HG02938 (cell line): ENCODE results near the gene CCDC167.
"Not testable (repeated sequence)": the region's sequence is repeated elsewhere in the genome, so short reads cannot be mapped to it uniquely, and the experiment has no call there.

Experiments
- ATAC-seq: cut with Tn5 transposase; IDR thresholded peaks from one replicate; pipeline ENCODE4 v1.9.1; 2021; ENCODE audit warnings: mild to moderate bottlenecking, moderate library complexity; ENCODE audit not compliant: unreplicated experiment

CCDC167 gene

DNA sequence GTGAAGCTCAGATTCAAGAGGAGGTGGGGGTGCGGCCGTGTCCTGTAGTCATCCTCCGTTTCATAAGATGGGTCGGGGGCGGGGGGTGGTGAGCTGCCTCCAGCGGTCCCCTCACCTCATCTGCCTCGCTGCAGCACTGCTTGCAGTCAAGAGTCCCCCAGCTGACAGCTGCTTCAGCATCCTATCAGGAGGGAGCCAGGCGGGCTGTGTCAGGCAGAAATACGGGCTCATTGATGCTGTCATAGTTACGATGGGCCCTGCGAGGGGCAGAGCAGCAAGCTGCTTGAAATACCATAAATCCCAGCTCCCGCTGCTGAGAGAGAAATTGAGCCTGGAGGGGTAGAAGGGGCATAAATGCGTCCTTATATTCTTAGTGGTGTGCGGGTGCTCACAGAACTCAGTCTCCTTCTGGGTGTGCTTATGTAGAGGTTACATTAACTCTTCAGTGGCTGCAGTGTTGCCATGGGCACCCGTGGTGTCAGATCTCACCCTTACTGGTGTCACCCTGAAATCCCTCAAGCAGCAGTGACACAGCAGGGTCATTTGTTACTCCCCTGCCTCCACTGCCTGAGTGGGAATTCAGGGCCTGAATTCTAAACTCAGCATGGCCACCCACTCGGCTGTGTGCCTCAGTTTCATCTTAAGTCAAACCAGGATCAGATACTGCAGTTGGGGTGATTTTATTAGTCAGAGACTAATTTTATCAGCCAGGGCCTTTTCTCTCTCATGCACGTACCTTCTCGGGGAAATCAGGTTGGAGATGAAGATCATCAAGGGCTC lies 21.8 kb downstream of the CCDC167 start:
- no peak for ATAC-seq

DNA sequence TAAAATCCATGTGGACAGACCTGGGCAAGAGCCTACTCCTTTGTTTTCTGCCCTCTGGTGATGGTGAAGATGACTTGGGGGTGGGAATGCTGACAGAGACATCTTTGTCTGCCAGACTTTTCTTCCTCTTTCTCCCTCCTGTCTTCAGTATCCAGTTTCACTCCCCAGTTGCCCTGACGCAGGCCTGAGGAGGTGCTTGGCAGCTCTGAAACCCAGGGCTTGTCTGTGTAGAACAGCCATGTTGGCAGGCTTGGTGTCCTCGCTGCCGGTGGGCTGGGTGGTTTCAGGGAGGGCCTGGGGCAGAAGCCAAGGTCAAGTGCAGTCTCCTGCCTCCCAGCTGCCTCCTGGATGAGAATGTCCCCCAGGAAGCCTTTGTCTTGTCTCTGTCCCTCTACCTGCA lies 22.5 kb downstream of the CCDC167 start:
- no peak for ATAC-seq

DNA sequence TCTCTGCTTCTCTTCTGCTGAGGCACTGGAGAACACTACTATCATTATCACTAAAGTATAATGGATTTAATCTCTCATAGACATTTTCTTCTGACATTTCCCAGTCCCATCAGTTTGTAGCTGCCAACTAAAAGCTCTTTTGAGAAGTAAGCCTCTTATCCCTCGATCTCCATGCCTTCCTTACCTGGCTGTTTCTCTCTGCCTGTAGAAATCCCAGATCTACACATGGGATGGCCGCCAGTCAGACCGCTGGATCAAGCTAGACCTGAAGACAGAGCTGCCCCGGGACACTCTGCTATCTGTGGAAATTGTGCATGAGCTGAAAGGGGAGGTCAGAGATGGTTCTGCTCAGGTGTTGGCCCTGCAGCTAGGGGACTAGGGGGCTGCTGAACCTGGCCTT lies 25.4 kb downstream of the CCDC167 start:
- ATAC-seq = no peak

DNA sequence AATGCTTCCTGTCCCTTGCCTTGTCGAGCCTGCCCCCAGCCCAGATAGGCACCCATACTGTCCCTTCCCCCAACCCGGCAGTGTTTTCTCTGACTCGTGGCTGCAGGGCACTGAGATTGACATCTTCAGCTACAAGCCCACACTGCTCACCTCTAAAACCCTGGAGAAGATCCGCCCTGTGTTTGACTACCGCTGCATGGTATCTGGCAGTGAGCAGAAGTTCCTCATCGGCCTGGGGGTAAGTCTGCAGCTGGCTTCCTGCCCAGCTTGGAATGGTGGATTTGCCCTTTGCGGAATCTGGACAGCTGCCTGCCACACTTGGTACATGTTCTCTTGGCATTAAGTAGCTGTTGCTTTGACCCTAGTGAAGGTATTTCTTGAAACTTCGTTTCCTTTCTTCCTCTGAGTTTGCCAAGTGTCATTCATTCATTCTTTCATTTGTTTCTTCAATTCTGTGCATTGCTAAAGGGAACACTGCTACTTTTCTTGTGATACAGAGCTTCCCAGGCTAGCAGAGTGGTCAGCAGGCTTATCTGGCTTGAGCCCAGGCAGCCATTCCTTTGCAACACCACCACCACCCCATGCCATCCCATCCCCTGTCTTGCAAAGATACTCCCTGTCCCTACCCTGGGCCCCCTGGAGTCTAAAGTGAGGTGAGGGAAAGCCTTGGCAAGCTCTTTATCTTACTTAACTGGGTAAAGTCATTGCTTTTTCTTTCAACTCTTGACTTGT lies 26.2 kb downstream of the CCDC167 start:
- no peak for ATAC-seq

DNA sequence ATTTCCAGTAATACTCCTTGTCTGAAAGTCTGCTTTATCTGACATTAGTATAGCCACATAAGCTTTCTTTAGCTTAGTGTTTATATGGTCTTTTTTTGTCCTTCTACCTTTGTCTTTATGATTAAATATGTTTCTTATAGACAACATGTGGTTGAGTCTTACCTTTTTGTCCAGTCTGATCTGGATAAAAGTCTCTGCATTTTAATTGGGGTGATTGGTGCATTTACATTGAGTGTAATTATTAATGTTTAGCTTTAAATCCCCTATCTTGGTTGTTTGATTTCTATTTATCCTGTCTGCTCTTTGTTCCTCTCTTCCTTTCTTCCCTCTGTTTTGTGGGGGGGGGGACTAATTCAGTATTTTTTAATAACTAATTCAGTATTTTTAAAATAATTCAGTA lies 32.0 kb downstream of the CCDC167 start:
- ATAC-seq = no peak

DNA sequence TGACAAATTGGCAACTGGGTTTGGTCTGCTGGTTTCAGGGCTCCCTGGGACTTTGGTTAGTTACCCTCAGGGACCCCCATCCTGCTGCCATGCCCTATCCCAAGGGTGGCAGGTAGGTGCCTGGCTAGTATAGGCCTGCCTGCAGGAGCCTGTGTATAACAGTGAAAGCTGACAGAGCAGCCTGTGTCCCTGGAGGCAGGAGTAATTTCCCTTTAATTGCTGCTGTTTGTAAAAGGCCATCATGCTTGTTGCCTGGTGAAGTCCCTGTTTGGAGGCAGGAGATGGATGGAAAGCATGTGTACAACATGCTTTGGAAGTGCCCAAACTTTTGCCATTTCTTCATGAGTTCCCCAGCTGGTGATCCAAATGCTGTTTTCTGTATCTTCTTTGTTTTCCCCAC lies 36.6 kb downstream of the CCDC167 start:
- no peak for ATAC-seq

DNA sequence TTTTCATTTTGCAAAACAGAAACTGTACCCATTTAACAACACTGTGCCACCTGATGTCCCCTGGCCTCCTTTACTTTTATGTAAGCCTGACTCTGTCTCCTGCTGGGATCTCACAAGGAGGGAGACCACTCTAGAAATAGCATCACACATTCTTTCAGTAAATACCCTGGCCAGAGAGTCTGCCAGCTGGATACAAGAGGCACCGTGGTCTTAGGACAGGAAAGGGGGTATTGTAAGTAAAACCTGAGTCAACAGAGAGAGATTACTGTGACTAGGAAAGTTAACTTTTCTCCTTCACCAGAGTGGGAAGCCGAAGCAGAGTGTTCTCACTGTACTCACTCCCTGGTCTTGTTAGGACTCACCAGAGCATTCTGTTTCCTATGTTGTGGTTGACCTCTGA lies 38.9 kb downstream of the CCDC167 start:
- ATAC-seq = no peak

DNA sequence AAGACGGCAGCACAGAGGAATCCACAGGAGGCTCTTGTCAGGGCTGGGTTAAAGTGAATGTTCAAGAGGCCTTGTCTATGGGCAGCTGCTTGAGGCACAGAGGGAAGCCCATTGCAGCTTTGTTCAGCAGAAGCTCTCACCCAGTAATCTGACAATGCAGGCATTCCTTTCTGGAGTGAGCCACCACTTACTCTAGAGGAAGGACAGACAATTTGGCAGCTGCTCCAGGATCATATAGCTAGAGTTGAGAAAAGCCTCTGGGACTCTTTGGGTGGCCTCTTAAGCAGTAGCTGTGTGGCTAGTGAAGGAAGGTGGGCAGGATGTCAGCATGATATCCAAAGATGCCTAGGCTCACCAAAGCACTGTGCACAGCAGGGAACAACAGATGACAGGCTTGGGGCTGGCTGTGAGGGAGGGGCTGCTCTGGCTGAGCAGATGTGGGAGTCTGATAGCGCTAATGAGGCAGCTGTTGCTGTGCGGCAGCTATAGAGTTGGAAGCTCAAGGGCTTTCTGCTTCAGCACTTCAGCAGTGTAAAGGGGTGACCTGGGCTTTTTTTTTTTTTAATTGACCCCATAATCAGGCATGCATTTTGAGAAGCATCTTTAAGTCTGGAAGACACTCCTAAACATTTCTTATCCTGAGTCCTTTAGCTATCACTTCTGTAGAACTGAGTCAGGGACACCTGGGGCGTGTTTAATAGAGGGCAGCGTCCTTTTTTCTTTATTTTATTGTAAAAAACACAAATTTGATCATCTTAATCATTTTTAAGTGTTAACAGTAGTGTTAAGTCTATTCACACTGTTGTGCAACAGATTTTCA lies 39.5 kb downstream of the CCDC167 start:
- ATAC-seq = no peak

DNA sequence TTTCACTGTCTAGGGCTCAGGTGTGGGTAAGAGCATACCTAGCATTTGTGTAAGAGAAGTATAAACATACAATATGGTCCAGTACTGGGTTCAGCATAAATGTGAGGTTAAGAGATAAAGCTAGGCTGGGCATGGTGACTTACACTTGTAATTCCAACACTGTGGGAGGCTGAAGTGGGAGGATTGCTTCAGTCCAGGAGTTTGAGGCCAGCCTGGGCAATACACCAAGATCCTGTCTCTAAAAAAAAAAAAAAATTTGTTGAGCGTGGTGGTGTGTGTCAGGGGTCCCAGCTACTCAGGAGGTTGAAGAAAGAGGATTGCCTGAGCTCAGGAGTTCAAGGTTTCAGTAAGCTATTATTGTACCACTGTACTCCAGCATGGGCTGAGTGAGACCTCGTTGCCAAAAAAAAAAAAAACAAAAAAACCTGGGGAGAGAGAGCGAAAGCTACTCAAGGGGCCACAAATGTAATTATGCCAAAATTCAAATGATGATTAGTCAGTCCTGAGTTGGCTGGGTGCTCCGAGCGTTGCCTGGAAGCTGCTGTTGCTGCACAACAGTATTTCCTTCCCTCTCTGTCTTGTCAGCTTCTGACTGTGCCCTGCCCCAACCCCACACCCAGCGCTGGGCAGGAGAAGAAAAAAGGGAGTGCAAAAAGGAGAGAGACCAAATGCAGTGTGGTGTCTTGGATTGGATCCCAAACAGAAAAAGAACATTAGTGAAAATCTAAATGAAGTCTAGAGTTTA lies 42.7 kb downstream of the CCDC167 start:
- ATAC-seq = no peak

DNA sequence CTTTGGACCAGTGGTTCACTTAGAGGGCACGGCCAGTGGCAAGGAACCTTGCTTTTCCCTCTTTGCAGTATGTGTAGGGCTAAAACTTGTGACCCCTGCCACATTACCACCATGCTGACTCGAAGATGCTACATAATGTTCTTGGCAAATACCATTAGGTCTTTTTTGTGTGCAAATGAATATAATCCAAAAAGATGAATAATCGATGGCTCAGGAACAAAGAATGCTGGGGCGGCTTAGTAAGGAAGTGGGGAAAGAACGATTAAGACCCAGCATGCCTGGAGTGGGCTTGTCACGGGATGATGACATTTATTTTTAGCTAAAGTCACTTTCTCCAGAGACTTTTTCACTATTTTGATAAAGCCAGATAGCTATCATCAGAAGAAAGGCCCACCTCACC lies 43.6 kb downstream of the CCDC167 start:
- no peak for ATAC-seq

DNA sequence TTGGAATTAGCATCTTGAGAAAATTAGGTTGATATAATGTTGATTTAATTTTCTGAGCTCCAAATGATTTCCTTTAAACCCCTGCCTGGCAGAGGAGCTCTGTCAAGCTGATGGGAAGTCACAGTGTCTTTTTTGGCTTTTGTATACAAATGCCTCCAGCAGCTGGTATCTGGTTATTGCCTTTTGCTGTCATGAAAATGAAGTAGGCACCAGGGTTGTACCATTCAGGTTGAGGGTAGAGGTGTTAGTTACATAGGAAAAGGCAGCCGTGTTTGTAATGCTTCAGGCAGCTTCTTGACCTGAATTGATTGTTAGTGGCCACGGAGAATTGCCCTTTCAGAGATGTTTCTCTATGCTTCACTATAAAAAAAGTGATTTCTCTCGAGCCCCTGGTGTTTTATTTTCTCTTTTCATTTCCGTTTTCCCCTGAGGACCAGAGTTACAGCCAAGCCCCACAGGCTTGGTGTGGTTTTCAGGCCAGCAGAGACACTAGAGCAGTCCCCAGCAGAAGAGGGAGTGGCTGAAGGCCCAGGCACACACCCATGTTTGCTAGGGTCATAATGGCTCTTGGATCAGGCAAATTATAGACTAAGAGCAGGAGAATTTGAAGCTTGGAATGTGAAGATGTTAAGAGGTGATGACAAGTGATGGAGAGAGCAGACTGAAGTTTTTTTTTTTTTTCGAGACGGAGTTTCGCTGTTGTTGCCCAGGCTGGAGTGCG lies 45.1 kb downstream of the CCDC167 start:
- no peak for ATAC-seq

DNA sequence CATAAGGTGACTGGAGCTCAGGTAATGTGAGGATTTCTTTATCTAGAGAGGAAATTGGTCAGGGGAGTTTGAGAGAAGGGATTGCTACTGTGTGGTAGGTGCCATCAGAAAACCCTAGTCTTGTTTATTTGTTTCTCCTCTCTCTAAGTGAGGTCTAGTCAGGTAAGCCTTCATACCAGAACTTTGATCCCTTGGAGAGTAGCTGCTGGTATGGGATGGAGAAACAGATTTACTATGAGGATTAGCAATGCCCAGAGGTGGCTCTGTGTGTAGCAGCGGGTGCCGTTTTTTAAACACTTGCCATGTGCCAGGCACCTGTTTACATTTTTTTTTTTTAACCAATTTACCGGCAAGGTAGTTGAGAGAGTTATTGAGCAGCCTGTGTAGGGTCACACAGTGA lies 47.2 kb downstream of the CCDC167 start:
- ATAC-seq = no peak

DNA sequence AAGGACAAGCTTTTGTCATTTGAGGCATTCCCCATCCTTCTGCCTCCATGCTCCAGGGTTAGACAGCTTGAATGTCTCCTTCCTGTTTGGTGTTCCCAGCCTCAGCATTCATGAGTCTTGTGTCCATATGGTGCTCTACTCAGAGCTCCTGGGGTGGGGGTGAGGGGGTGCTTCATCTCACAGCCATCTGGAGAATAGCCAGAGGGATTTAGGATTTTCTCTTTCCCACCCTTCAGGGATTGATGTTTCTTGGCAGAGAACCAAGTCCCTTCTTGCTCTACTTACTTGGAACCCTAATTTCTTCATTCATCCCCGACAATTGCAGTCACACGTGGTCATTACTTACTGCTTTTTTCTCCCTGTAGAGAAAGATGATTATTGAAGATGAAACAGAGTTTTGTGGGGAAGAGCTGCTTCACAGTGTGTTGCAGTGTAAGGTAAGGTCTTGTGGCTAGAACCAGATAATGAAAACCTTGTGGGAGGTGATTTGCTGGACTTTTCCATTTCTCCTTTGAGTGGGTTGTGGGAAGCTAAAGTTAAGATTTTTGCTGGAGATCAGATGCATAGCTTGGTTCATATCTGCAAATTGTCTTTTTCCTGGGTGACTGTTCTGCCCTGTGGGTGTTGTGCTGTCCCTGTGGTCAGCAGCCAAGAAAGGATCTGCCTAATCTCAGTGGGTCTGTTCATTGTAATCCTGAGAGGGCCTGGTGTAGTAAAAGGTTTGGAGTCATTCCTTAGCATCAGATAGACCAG lies 48.1 kb downstream of the CCDC167 start:
- ATAC-seq = no peak

DNA sequence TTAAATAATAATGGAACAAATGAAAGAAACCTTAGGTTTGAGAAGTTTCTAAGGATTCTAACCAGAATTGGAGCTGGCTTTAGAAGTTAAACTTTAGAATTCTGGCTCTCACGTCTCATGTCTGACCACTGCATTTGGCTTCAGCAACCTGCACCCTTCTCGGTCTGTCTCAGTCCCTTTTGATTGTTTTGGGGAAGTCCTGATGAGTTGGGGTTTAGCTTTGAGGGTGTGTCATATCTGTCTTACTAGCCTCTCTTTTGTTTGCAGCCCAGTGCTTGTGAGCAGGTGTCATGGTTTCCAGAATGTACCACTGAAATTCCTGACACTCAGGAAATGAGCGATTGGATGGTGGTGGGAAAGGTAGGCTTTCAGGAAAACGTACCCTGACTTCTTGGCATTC lies 49.7 kb downstream of the CCDC167 start:
- ATAC-seq = no peak

DNA sequence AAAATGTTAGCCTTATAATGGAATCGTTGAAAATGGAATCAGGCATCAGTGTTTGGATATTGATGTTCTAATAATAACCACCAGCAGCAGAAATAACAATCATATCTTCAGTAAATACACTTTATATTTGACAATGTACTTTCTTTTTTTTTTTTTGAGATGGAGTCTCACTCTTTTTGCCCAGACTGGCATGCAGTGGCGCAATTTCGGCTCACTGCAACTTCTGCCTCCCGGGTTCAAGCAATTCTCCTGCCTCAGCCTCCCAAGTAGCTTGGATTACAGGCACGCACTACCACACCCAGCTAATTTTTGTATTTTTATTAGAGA lies 56.5 kb downstream of the CCDC167 start:
- ATAC-seq = not testable (repeated sequence)

DNA sequence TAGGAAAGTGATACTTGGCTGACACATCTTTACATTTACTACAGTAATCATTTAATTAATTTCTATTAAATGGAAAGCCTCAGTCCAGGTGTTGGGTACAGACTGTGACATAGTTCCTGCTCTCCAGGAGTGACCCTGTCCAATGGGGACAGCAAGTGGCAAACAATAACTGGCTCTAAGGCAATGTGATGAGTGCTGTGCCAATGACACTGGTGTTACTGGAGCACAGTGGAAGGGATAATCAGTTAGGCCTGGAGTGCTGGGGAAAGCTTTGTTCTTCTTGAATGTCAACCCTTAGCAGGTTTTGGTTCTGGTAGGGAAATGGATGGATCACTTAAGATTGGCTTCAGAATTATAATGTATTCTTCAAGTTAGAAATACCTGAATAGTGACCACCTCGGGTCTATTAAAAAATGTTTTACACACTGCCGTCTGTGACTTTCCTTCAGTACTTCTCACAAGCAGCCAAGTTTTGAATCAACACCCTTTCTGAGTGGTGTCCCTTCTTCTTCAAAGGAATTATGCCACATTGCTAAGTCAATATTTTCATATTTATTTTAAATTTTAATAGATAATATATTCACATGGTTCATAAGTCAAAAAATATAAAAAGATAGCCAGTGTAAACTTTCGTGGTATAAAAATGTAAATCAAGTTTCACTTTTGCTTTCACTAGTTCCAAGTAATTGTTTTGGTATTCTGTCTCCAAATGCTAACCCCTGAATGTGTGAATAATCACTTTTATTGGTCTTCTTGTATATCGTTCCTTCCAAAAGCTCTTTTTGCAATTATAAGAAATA lies 57.1 kb downstream of the CCDC167 start:
- no peak for ATAC-seq

DNA sequence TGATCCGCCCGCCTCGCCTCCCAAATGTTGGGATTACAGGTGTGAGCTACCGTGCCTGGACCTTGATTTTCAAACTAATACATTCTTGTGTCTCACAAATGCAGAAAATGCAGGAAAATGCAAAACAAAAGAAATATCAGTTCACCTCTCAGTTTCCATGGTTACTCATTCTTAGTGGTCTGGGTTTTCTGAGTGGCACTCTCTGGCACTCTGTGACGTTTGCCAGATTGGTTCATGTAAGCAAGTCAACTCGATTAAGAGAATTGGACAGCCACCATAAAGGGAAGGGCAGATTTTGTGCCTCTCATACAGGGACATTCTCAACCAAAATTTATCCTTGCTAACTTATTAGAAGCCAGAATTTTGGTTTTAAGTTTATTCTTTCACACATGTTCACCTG lies 58.0 kb downstream of the CCDC167 start:
- ATAC-seq = no peak

DNA sequence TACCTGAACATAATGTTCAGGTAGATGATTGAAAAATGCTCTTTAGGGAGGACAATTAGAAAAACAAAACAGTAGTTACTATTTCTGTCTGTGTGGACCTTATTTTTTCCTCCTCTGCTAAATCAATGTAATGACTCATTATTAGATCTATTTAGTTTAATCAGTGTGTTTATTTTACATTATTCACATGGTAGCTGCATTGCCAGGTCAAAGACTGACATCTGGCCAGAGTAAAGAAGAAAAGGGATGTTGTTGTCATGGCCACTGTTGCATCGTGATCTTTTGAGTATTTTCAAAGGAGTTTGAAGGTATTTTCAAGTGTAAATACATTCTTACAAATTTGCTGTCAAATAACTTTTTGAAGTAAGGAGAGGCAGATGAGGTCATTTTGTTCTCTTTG lies 60.8 kb downstream of the CCDC167 start:
- ATAC-seq = no peak

DNA sequence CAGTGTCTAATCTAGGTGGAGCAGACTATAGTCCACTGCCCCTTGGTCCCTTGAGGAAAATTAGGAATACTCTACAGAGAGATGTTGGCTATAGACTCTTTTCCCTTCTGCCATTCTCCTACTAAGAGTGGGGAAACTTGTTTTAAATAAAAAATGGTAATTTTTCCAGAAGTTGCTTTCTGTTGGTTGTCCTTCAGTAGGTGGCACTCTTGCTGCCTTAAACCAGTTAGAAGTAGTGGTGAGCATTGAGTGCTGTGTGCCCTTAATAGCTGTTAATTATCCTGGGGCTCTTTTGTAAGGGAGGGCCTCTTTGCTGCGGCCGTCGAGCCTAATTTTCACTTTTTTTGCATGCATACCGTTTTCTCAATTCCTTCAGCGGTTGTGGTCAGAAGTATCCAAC lies 63.9 kb downstream of the CCDC167 start:
- ATAC-seq = no peak
